Measurements from ENCODE around the gene PNRC2.

The PNRC2 gene, protein sequence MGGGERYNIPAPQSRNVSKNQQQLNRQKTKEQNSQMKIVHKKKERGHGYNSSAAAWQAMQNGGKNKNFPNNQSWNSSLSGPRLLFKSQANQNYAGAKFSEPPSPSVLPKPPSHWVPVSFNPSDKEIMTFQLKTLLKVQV

DNA sequence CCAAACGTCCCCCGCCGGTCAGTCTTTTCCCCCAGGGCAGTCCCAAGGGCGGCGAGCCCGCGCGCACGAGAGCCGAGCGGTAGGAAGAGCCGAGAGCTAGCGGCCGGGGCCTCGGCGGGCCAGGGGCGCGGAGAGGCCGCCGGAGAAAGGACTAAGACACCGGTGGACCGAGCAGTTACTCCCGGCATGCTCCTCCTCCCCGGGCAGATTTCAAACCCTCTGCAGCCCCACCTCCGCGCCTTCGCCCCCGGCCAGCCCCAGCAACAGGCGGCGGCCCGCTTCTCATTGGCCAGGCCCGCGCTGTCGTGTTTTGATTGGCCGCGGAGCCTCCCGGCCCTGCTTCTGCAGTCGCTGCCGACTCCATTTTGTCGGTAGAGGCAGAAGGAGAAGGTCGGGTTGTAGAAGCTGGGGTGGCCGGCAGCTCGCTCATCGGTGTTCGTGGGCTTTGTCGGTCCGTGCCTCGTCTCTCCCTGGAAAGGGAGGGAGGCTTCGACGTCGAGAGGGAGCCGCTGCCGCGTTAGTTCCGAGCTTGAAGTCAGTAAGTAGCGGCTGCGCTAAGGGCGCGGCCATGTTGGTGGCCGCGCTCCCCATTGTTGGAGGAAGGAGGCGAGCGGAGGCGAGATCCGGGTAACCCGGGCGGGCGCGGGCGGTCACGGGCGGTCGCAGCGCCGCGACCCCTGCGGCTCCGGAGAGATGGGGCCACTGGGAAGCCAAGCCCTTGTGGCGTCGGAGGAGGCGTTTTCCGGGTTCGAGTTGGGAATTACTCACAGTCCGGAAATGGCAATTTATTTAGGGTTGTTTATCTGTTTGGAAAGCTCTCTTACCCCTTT lies at the start of gene PNRC2:
PNRC2 (plus strand) TSS at position 368 of the 830 bp plus-strand sequence. CDS start 1,630 bp downstream, outside the sequence.
- Histone ChIP-seq H3K4me1 (ENCODE audit: insufficient read depth, low read length) (peaks cover 12% of the 10 kb centered on the region), H3K36me3 (ENCODE audit: insufficient read depth, low read length) (peaks cover 23% of the 10 kb centered on the region), H3K4me3 (ENCODE audit: low read length) (peak within 1 kb of the TSS; percentile 99), H3K9me3 (ENCODE audit: low read length) (no peaks in the 10 kb centered on the region), H2AFZ (ENCODE audit: low read depth, low read length) (peak within 1 kb of the TSS; percentile 30), H3K27me3 (ENCODE audit: insufficient read depth, low read length) (no peaks in the 10 kb centered on the region)

DNA sequence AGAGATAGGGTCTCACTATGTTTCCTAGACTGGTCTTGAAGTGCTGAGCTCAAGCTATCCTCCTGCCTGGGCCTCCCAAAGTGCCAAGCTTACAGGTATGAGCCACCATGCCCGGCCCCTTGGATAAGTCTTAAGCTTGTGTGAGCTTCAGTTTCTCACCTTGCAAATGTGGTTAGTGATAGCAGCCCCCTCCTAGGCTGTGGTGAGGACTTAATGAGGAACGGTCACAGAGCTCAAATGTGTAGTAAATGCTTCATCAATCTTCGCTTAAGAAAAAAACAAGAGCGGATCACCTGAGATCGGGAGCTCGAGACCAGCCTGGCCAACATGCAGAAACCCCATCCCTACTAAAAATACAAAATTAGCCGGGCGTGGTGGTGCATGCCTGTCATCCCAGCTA lies 49.5 kb upstream of the PNRC2 start:
- Histone ChIP-seq H3K9me3 (ENCODE audit: low read length) (no peaks in the 10 kb centered on the region), H3K4me3 (ENCODE audit: low read length) (no peak overlapping the region), H3K4me1 (ENCODE audit: insufficient read depth, low read length) (no peaks in the 10 kb centered on the region), H3K27me3 (ENCODE audit: insufficient read depth, low read length) (peaks cover 5% of the 10 kb centered on the region), H3K36me3 (ENCODE audit: insufficient read depth, low read length) (no peaks in the 10 kb centered on the region), H2AFZ (ENCODE audit: low read depth, low read length) (no peak overlapping the region)

DNA sequence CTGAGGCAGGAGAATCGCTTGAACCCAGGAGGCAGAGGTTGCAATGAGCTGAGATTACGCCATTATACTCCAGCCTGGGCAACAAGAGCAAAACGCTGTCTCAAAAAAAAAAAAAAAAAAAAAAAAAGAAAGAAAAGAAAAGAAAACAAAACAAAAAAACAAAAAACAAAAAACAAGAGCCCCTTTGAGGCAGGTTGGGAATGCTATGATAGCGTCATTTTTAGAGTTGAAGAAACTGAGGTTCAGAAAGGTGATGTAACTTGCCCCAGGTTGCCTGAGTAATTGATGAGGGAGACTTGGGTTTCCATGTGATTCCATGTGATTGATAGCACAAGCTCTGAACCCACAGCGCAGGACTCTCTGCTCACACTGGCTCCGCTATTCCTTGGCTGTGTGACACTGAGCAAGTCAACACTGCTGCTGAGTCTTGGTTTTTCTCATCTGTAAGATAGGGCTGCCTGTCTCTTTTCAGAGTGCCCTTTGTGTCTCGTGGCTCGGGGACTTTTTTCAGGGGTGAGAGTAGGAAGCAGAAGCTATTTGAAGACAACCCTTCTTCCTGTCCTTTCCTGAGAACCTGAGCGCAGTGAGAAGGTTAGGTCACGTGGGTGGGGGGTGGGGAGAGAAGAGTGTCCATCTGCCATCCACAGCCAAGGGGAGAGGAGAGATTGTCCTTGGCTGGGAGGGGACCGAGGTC lies 48.9 kb upstream of the PNRC2 start:
- Histone ChIP-seq H2AFZ (ENCODE audit: low read depth, low read length) (no peak overlapping the region), H3K4me3 (ENCODE audit: low read length) (no peak overlapping the region), H3K9me3 (ENCODE audit: low read length) (no peaks in the 10 kb centered on the region), H3K27me3 (ENCODE audit: insufficient read depth, low read length) (peaks cover 3% of the 10 kb centered on the region), H3K36me3 (ENCODE audit: insufficient read depth, low read length) (no peaks in the 10 kb centered on the region), H3K4me1 (ENCODE audit: insufficient read depth, low read length) (no peaks in the 10 kb centered on the region)

DNA sequence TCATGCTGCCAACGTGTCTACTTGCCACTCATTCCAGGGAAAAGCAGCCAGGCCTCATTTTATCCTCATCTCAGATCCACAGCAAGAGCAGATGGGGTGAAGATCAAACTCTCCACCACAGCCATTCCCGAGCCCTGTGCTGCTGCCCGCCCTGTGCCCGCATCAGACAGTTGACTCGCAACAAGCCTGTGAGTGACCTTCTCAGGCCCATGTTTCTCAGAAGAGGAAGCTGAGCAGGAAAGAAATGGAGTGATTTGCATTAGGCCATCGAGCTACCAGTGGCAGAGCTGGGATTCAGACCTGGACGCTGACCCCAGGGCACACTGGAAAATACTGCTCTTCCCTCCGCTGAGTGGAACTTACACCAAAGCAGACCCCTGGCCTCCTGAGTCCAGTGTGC lies 47.7 kb upstream of the PNRC2 start:
- Histone ChIP-seq H3K9me3 (ENCODE audit: low read length) (no peaks in the 10 kb centered on the region), H3K36me3 (ENCODE audit: insufficient read depth, low read length) (no peaks in the 10 kb centered on the region), H3K4me3 (ENCODE audit: low read length) (no peak overlapping the region), H3K4me1 (ENCODE audit: insufficient read depth, low read length) (no peaks in the 10 kb centered on the region), H3K27me3 (ENCODE audit: insufficient read depth, low read length) (no peaks in the 10 kb centered on the region), H2AFZ (ENCODE audit: low read depth, low read length) (no peak overlapping the region)

DNA sequence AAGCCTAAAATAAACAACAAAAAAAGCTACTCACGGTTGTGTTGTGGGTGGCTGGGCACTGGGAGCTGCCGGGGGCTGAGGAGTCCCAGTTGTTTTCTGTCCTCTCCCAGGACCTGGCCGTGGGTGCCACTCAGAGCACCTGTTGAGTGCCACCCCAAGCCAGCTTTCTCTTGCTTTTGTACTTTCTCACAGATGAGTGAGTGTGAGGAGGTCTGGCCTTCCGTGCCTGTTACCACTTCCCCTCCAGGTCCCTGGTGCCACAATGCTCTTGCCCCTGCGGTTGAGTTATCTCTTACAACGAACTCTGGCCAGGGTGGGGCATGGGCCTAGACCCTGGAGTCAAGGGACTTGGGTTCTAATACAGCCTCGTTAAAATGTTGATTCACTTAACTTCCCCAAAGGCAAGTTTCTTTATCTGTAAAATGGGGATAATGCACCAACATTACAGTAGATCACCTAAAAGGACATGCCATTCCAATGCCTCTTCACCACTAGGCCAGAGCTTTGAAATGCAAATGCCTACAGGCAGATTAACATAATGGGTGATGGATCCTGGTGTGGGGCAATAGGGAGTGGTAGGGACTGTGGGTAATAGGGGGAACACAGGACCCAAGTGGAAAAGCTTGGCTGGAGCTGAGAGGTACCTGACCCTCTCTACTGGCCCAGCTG lies 46.3 kb upstream of the PNRC2 start, which contains the start of gene CNR2:
CNR2 (minus strand) TSS at position 151 of the 669 bp plus-strand sequence. CDS start 37,745 bp downstream, outside the sequence.
- H3K36me3 ChIP-seq (ENCODE audit: insufficient read depth, low read length) = no peaks in the 10 kb centered on the region
- H3K9me3 ChIP-seq (ENCODE audit: low read length) = no peaks in the 10 kb centered on the region
- H3K4me1 ChIP-seq (ENCODE audit: insufficient read depth, low read length) = no peaks in the 10 kb centered on the region
- no peak within 1 kb of the TSS for H2AFZ ChIP-seq (ENCODE audit: low read depth, low read length)
- H3K27me3 ChIP-seq (ENCODE audit: insufficient read depth, low read length) = no peaks in the 10 kb centered on the region
- H3K4me3 ChIP-seq (ENCODE audit: low read length) = no peak within 1 kb of the TSS

DNA sequence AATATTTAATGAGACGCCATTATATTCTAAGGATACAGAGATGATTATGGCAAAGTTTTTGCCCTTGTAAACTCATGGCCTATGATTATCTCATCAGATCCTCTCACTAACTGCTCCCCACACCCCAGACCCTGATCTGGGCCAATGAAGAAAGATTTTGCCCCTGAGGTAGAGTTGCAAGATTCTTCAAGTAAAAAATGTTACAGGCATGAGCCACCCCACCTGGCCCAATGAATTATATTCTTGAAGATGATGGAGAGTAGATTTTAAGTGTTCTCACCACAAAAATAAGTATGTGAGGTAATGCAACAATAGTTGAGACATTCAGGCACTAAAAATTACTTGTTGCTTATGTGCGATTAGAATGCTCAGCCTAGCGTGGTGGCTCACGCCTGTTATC lies 44.7 kb upstream of the PNRC2 start:
- no peaks in the 10 kb centered on the region for H3K36me3 ChIP-seq (ENCODE audit: insufficient read depth, low read length)
- no peak overlapping the region for H2AFZ ChIP-seq (ENCODE audit: low read depth, low read length)
- H3K4me3 ChIP-seq (ENCODE audit: low read length) = no peak overlapping the region
- H3K27me3 ChIP-seq (ENCODE audit: insufficient read depth, low read length) = no peaks in the 10 kb centered on the region
- no peaks in the 10 kb centered on the region for H3K9me3 ChIP-seq (ENCODE audit: low read length)
- H3K4me1 ChIP-seq (ENCODE audit: insufficient read depth, low read length) = no peaks in the 10 kb centered on the region

DNA sequence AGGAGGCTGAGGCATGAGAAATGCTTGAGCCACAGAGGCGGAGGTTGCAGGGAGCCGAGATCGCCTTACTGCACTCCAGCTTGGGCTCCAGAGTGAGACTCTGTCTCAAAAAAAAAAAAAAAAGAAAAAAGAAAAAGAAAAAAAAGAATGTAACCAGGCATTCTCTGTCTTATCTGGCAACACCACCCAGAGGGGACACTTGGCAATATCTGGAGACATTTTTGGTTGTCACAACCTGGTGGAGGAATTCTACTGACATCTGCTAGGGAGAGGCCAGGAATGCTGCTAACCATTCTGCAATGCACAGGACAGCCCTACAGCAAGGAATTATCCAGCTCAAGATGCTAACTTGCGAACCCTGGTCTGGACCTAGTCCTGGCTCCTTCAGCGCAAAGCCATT lies 44.2 kb upstream of the PNRC2 start:
- Histone ChIP-seq H2AFZ (ENCODE audit: low read depth, low read length) (no peak overlapping the region), H3K4me1 (ENCODE audit: insufficient read depth, low read length) (no peaks in the 10 kb centered on the region), H3K27me3 (ENCODE audit: insufficient read depth, low read length) (no peaks in the 10 kb centered on the region), H3K4me3 (ENCODE audit: low read length) (no peak overlapping the region), H3K36me3 (ENCODE audit: insufficient read depth, low read length) (no peaks in the 10 kb centered on the region), H3K9me3 (ENCODE audit: low read length) (no peaks in the 10 kb centered on the region)

DNA sequence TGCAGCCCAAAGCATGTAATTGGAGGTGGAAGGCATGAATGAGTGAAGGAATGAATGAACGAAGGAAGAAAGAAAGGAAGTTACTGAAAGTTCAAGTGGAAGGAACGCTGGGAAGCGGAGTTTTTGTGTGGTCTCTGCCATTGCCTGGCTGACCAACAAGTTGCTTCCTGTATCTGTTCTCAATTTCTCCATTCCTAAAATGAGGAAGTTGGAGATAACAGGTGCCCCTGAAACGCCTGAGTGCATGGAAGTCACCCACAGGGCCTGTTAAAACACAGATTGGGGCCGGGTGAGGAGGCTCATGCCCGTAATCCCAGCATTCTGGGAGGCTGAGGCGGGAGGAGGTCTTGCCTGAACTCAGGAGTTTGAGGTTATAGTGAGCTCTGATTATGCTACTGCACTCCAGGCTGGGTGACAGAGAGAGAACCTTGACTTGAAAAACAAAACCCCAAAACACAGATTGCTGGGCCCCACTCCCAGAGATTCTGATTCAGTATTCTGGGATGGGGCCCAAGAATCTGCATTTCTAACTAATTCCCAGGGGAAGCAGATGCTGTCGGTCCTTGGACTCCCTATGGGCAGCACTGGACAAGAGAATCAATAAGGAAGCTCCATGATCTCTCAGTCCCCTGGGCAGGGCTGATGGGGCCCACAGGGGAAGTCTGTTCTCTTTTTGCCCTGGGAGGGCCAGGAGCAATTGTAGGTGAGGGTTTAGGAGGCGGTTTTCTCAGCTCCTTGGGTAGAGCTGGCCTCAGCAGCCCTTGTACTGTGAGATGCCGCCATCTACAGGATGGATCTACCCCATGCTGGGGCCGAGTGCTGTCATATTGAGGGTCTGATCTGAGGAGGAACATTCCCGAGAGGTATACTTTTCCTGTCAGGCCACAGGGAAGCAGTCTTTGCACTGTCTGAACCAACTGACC lies 43.2 kb upstream of the PNRC2 start:
- Histone ChIP-seq H2AFZ (ENCODE audit: low read depth, low read length) (no peak overlapping the region), H3K36me3 (ENCODE audit: insufficient read depth, low read length) (no peaks in the 10 kb centered on the region), H3K4me1 (ENCODE audit: insufficient read depth, low read length) (no peaks in the 10 kb centered on the region), H3K9me3 (ENCODE audit: low read length) (no peaks in the 10 kb centered on the region), H3K27me3 (ENCODE audit: insufficient read depth, low read length) (no peaks in the 10 kb centered on the region), H3K4me3 (ENCODE audit: low read length) (no peak overlapping the region)

DNA sequence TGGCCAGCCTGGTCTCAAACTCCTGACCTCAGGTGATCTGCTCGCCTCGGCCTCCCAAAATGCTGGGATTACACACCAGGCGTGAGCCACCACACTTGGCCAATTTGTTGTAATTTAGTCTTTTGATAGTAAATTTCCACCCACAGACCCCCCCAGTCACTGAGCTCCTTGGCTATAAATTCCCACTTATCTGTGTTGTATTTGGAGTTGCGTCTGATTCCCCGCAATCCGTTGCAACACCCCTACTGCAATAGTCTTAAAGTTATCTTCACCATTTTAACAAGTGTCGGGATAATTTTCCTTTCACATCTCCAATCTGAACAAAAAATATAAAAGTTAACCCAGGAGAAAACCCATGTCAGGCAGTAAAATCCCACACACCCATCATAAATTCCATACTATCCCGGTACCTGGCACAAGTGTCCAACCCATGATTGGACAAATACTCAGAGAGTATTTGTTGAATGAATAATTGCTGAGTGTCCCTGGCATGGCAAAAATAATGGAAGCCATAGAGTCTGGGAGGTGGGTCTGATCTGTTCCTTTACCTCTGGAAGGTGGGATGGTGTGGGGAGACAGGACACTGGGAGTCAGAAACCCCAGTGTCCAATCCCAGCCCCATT lies 37.2 kb upstream of the PNRC2 start:
- Histone ChIP-seq H2AFZ (ENCODE audit: low read depth, low read length) (no peak overlapping the region), H3K27me3 (ENCODE audit: insufficient read depth, low read length) (no peaks in the 10 kb centered on the region), H3K36me3 (ENCODE audit: insufficient read depth, low read length) (no peaks in the 10 kb centered on the region), H3K4me1 (ENCODE audit: insufficient read depth, low read length) (no peaks in the 10 kb centered on the region), H3K9me3 (ENCODE audit: low read length) (no peaks in the 10 kb centered on the region), H3K4me3 (ENCODE audit: low read length) (no peak overlapping the region)

DNA sequence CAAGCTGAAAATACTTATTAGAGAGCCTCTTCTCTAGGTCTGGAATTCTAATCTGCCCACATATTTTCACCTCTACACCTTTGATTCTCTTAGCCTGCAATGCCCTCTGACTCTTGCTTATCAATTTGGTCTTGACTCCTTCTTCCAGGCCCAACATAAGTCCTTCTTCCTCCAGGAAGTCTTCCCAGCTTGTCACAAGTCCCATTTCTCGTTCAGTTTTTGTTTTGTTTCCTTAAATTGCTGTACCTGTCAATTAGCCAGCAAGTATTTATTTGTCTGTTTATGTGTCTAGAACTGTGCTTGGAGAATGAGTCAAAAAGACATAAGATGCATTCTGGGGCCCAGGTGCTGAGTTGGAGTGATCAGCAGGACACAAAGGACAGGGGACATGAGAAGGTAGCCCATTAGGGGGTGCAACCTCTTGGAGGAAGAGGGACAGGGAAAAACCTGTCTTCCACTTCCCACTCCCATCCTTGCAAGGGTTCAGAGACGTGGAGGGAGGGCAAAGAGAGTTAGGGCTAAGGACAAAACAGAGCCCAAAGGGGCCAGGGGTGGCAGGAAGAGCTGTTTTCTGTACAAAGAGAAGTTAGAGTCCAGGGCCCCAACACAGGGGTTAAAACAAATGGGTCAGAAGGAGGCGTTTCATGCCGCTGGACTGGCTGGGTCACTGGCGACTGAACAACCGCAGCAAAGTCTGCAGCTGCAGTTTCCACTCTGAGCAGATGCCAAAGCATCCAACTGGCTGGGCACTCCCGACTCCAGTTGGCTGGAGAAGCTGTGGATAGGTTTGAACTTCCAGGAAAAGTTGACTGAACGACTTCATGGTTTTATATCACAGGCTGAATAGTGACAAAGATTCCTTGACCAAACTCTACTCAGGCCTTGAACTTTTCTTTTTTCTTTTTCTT lies 35.8 kb upstream of the PNRC2 start:
- H3K4me3 ChIP-seq (ENCODE audit: low read length) = no peak overlapping the region

DNA sequence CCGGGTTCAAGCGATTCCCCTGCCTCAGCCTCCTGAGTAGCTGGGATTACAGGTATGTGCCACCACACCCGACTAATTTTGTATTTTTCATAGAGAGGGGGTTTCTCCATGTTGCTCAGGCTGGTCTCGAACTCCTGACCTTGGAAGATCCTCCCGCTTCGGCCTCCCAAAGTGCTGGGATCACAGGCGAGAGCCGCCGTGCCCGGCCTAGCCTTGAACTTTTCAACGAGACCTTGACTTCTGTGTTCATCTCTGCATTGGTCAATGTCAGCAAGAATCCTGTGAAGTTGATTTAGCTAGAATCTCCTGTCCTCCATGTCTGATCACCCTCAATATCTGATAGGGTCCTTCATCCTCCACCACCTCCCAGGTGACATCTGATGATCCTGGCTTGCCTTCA lies 35.0 kb upstream of the PNRC2 start:
- H3K4me3 ChIP-seq (ENCODE audit: low read length) = no peak overlapping the region
- no peak overlapping the region for H2AFZ ChIP-seq (ENCODE audit: low read depth, low read length)
- no peaks in the 10 kb centered on the region for H3K27me3 ChIP-seq (ENCODE audit: insufficient read depth, low read length)
- H3K4me1 ChIP-seq (ENCODE audit: insufficient read depth, low read length) = no peaks in the 10 kb centered on the region
- no peaks in the 10 kb centered on the region for H3K9me3 ChIP-seq (ENCODE audit: low read length)
- H3K36me3 ChIP-seq (ENCODE audit: insufficient read depth, low read length) = no peaks in the 10 kb centered on the region

More for the DNA sequence above, 35.8 kb upstream of the PNRC2 start:
- Histone ChIP-seq H2AFZ (ENCODE audit: low read depth, low read length) (no peak overlapping the region), H3K36me3 (ENCODE audit: insufficient read depth, low read length) (no peaks in the 10 kb centered on the region), H3K27me3 (ENCODE audit: insufficient read depth, low read length) (no peaks in the 10 kb centered on the region), H3K4me1 (ENCODE audit: insufficient read depth, low read length) (no peaks in the 10 kb centered on the region), H3K9me3 (ENCODE audit: low read length) (no peaks in the 10 kb centered on the region)

Data from neuron (in vitro differentiated cells).